Endothelial cell of umbilical vein (primary cell): ENCODE results near the gene NIPBL. TPM values are rescaled to one million over a fixed set of nuclear protein-coding genes. Genes with fewer than 3 reads are reported as not detected.

Experiments
- BruUV-seq: library from RNA; stranded (reverse); fragments of 400-500 nt; replicated peaks from 2 replicates; lab custom pipeline; 2021; lab: Mats Ljungman, UMichigan
- CTCF ChIA-PET: fragments of 300-600, 350-600 bp; sonication (Branson Sonifier 250); formaldehyde crosslinking; loops from one replicate; lab custom pipeline; 2021; ENCODE audit warnings: antibody characterized with exemption, inconsistent platforms; lab: Charles Lee
- POLR2A ChIA-PET: fragments of 300-600, 350-600 bp; sonication (Branson Sonifier 250); formaldehyde crosslinking; loops from one replicate; lab custom pipeline; 2021; ENCODE audit warnings: antibody characterized with exemption, inconsistent platforms; lab: Charles Lee
- DNase-seq: peaks from one replicate; pipeline ENCODE4 v3.0.0-alpha.2; 2011; ENCODE audit warnings: low read depth, low spot score
- FAIRE-seq: peaks from 2 replicates; lab custom pipeline; 2011; peaks lifted over from hg19 to GRCh38; lab: Jason Lieb, UNC
- H2AFZ ChIP-seq: 2 replicates; pipeline ENCODE4 v1.6.0; 2012; ENCODE audit warnings: low read depth, low read length, control low read depth, inconsistent platforms
- H3K27ac ChIP-seq: 2 replicates; pipeline ENCODE4 v1.5.1; 2011; ENCODE audit warnings: low read depth, mild to moderate bottlenecking, control low read depth, low read length, moderate library complexity; ENCODE audit not compliant: insufficient read depth
- H3K27me3 ChIP-seq, 2 experiments: 2 replicates each; pipeline versions ENCODE4 v1.6.0 to v1.6.1; 2011; ENCODE audit warnings: low read length in 2 of 2, mixed read lengths in 1 of 2; ENCODE audit not compliant: control insufficient read depth in 2 of 2, insufficient read depth in 2 of 2
- H3K36me3 ChIP-seq, 2 experiments: 2 replicates in 1 of 2; 3 replicates in 1 of 2; pipeline ENCODE4 v1.5.1; 2011; ENCODE audit warnings: low read length in 2 of 2, mild to moderate bottlenecking in 1 of 2, moderate library complexity in 1 of 2; ENCODE audit not compliant: control insufficient read depth in 2 of 2, insufficient read depth in 2 of 2; ENCODE audit errors: extremely low read depth in 1 of 2
- H3K4me1 ChIP-seq: 3 replicates; pipeline ENCODE4 v1.5.1; 2011; ENCODE audit warnings: mild to moderate bottlenecking, low read length; ENCODE audit not compliant: control insufficient read depth, insufficient read depth; ENCODE audit errors: extremely low read depth
- H3K4me2 ChIP-seq: 2 replicates; pipeline ENCODE4 v1.6.1; 2011; ENCODE audit warnings: low read length, control low read depth, mixed read lengths; ENCODE audit not compliant: insufficient read depth
- H3K4me3 ChIP-seq, 3 experiments: fragments of 200-600 bp in 1 of 3; sonication (generic), shearing (Covaris generic) in 1 of 3; replicated peaks in 1 of 3; 2 replicates each; pipeline ENCODE4 v1.5.1; 2011 to 2016; ENCODE audit warnings: control low read depth in 3 of 3, low read length in 3 of 3, mild to moderate bottlenecking in 2 of 3, inconsistent platforms in 1 of 3, low read depth in 1 of 3, moderate library complexity in 1 of 3; ENCODE audit not compliant: insufficient read depth in 1 of 3
- H3K79me2 ChIP-seq: 2 replicates; pipeline ENCODE4 v1.6.0; 2012; ENCODE audit warnings: low read length, inconsistent platforms; ENCODE audit not compliant: control insufficient read depth, insufficient read depth
- H3K9ac ChIP-seq: replicated peaks from 2 replicates; pipeline ENCODE3; 2011; ENCODE audit warnings: low read length, control low read depth; ENCODE audit not compliant: insufficient read depth; ENCODE audit errors: extremely low read depth
- H3K9me1 ChIP-seq: replicated peaks from 3 replicates; pipeline ENCODE4 v1.6.0; 2011; ENCODE audit warnings: mild to moderate bottlenecking, low read length; ENCODE audit not compliant: control insufficient read depth, insufficient read depth; ENCODE audit errors: extremely low read depth
- H3K9me3 ChIP-seq: replicated peaks from 2 replicates; pipeline ENCODE4 v1.5.1; 2012; ENCODE audit warnings: low read length, inconsistent platforms; ENCODE audit not compliant: control insufficient read depth, insufficient read depth
- H4K20me1 ChIP-seq: replicated peaks from 2 replicates; pipeline ENCODE3; 2011; ENCODE audit warnings: mild to moderate bottlenecking, low read length; ENCODE audit not compliant: control insufficient read depth, insufficient read depth; ENCODE audit errors: extremely low read depth
- EZH2 ChIP-seq: IDR thresholded peaks from 2 replicates; pipeline ENCODE4 v1.6.1; 2012; ENCODE audit warnings: borderline replicate concordance, low read depth, mild to moderate bottlenecking, moderate library complexity, low read length, inconsistent platforms; ENCODE audit not compliant: severe bottlenecking
- FOS ChIP-seq: IDR thresholded peaks from 2 replicates; pipeline ENCODE4 v1.6.1; 2011; ENCODE audit warnings: mild to moderate bottlenecking, low read length, moderate library complexity, borderline replicate concordance; ENCODE audit not compliant: insufficient read depth
- GATA2 ChIP-seq: IDR thresholded peaks from 2 replicates; pipeline ENCODE4 v1.7.0; 2011; ENCODE audit warnings: low read depth, mild to moderate bottlenecking, moderate library complexity, mixed read lengths, low read length; ENCODE audit not compliant: insufficient read length, insufficient read depth
- JUN ChIP-seq: IDR thresholded peaks from 2 replicates; pipeline ENCODE4 v1.6.1; 2011; ENCODE audit warnings: borderline replicate concordance, low read depth; ENCODE audit not compliant: insufficient read length, insufficient read depth
- MYC ChIP-seq: IDR thresholded peaks from one replicate; pipeline ENCODE4 v1.6.1; 2011; ENCODE audit warnings: mild to moderate bottlenecking, low read depth, low read length
- POLR2A ChIP-seq: IDR thresholded peaks from 2 replicates; pipeline ENCODE4 v1.6.1; 2012; ENCODE audit warnings: low read depth, mild to moderate bottlenecking, control low read depth, low read length
- POLR2AphosphoS5 ChIP-seq: IDR thresholded peaks from 2 replicates; pipeline ENCODE4 v1.6.1; 2012; ENCODE audit warnings: low read depth, mild to moderate bottlenecking, control low read depth, low read length, moderate library complexity; ENCODE audit not compliant: insufficient read depth
- dilution Hi-C: fragments of 300-500 bp; cut with MboI; formaldehyde crosslinking; loops from one replicate; pipeline ENCODE4 v1.15.0; 2019; ENCODE audit warnings: low sequenced_read_pairs; ENCODE audit not compliant: extremely low pct_ligation_motif_present
- intact Hi-C: fragments of 100-400 bp; cut with micrococcal nuclease; formaldehyde crosslinking; loops from one replicate; pipeline ENCODE4 v1.10.0; 2022
- polyA plus RNA-seq, 4 experiments: library from polyadenylated mRNA; depleted of rRNA in 3 of 4; stranded (reverse) in 3 of 4; unstranded in 1 of 4; fragments of >200 nt; gene quantifications; 2 replicates each; pipeline versions ENCODE4 v1.2.1 to v1.2.3, GENCODE V29; 2011 to 2012; ENCODE audit warnings: missing spikeins in 1 of 4
- total RNA-seq: library from RNA; stranded (reverse); gene quantifications from 2 replicates; pipeline ENCODE4 v1.2.3, GENCODE V29; 2021
- TF ChIP-seq, protein P1 (sequence below), 2 donors: IDR thresholded peaks; 1 replicate in 1 of 2; 2 replicates in 1 of 2; pipeline ENCODE4 v1.5.1; 2011; ENCODE audit warnings: low read length in 2 of 2, mild to moderate bottlenecking in 2 of 2, moderate library complexity in 2 of 2, control low read depth in 1 of 2, inconsistent platforms in 1 of 2, low read depth in 1 of 2; ENCODE audit not compliant: insufficient read depth in 1 of 2; ENCODE audit errors: extremely low read depth in 1 of 2
- TF ChIP-seq, protein P2 (sequence below): IDR thresholded peaks from 2 replicates; pipeline ENCODE4 v1.6.1; 2011; ENCODE audit not compliant: insufficient read depth, insufficient read length

NIPBL gene
- total and polyA plus RNA-seq, 2 donors (not counting 3 experiments of a cell fraction or from before 2014, with no cell fraction given) = 15.5 to 50.7 TPM

DNA sequence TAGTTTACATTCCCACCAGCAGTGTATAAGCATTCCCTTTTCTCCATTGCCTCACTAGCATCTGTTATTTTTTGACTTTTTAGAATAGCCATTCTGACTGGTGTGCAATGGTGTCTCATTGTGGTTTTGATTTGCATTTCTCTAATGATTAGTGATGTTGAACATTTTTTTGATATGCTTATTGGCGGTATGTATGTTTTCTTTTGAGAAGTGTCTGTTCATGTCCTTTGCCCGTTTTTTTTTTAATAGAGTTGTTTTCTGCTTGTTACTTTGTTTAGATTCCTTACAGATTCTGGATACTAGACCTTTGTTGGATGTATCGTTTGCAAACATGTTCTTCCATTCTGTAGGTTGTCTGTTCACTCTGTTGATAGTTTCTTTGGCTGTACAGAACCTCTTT, 25.3 kb downstream of the NIPBL start:
- no peak overlapping the region for H2AFZ ChIP-seq
- ChIA-PET CTCF (no interaction called here), POLR2A (no interaction called here)
- BruUV-seq = no TSS peak
- FAIRE-seq (no peak), DNase-seq (no peak)
- no peak overlapping the region for H3K4me2 ChIP-seq
- H3K9me3 ChIP-seq = no peaks in the 10 kb centered on the region
- dilution Hi-C loops (no loop called here), intact Hi-C loops (no loop called here)
- TF ChIP-seq FOS (no peak), EZH2 (no peak), MYC (no peak), JUN (no peak), GATA2 (no peak), POLR2A (no peak), POLR2AphosphoS5 (no peak)
- TF ChIP-seq, protein P1, sequence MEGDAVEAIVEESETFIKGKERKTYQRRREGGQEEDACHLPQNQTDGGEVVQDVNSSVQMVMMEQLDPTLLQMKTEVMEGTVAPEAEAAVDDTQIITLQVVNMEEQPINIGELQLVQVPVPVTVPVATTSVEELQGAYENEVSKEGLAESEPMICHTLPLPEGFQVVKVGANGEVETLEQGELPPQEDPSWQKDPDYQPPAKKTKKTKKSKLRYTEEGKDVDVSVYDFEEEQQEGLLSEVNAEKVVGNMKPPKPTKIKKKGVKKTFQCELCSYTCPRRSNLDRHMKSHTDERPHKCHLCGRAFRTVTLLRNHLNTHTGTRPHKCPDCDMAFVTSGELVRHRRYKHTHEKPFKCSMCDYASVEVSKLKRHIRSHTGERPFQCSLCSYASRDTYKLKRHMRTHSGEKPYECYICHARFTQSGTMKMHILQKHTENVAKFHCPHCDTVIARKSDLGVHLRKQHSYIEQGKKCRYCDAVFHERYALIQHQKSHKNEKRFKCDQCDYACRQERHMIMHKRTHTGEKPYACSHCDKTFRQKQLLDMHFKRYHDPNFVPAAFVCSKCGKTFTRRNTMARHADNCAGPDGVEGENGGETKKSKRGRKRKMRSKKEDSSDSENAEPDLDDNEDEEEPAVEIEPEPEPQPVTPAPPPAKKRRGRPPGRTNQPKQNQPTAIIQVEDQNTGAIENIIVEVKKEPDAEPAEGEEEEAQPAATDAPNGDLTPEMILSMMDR (IDR thresholded peaks at IDR 0.05; ENCODE audit: extremely low read depth in 1 of 2, insufficient read depth in 1 of 2, low read depth in 1 of 2, low read length in 2 of 2) = no peak
- TF ChIP-seq, protein P2, sequence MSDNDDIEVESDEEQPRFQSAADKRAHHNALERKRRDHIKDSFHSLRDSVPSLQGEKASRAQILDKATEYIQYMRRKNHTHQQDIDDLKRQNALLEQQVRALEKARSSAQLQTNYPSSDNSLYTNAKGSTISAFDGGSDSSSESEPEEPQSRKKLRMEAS = no peak
- no peaks in the 10 kb centered on the region for H3K27me3 ChIP-seq
- H3K9ac ChIP-seq = no peak overlapping the region
- H4K20me1 ChIP-seq = peaks cover 22% of the 10 kb centered on the region
- peaks cover 5% of the 10 kb centered on the region for H3K4me1 ChIP-seq
- peaks cover 96% of the 10 kb centered on the region for H3K79me2 ChIP-seq
- H3K9me1 ChIP-seq = no peaks in the 10 kb centered on the region
- no peak overlapping the region for H3K4me3 ChIP-seq
- H3K27ac ChIP-seq = no peak overlapping the region
- H3K36me3 ChIP-seq = no peaks in the 10 kb centered on the region
